Effector memory CD8-positive, alpha-beta T cell (primary cell): ENCODE results near the gene CTIF.

Experiments
- ATAC-seq: fragments of 150-1000 bp; cut with Tn5 transposase; replicated peaks from 2 replicates; pipeline ENCODE4 v1.10.0; 2021; ENCODE audit warnings: mild to moderate bottlenecking, moderate library complexity
- DNase-seq, 3 experiments: peaks; one replicate each; pipeline ENCODE4 v3.0.0; 2021
- H3K27ac Mint-ChIP-seq, 2 donors: one replicate each; pipeline ENCODE4 v1.8.0; 2022; ENCODE audit warnings: mild to moderate bottlenecking in 2 of 2, mixed read lengths in 2 of 2, moderate library complexity in 2 of 2
- H3K27me3 Mint-ChIP-seq, 2 donors: one replicate each; pipeline ENCODE4 v1.8.0; 2022; ENCODE audit warnings: mixed read lengths in 2 of 2
- H3K36me3 Mint-ChIP-seq: one replicate; pipeline ENCODE4 v1.8.0; 2022; ENCODE audit warnings: mild to moderate bottlenecking, moderate library complexity, mixed read lengths; ENCODE audit not compliant: insufficient read depth
- H3K4me1 Mint-ChIP-seq, 2 donors: one replicate each; pipeline ENCODE4 v1.8.0; 2022; ENCODE audit warnings: low read depth in 2 of 2, mixed read lengths in 2 of 2
- H3K4me3 Mint-ChIP-seq, 2 donors: one replicate each; pipeline ENCODE4 v1.8.0; 2022; ENCODE audit warnings: mild to moderate bottlenecking in 2 of 2, mixed read lengths in 2 of 2, moderate library complexity in 2 of 2
- H3K9me3 Mint-ChIP-seq, 2 donors: one replicate each; pipeline ENCODE4 v1.8.0; 2022; ENCODE audit warnings: mixed read lengths in 2 of 2

Gene CTIF

GRCh38 chr18:48673853-48674721, 135.3 kb downstream of the CTIF start:
- H3K27me3 Mint-ChIP-seq, result no peaks in the 10 kb centered on the region
- no peaks in the 10 kb centered on the region for H3K36me3 Mint-ChIP-seq
- ATAC-seq (no peak), DNase-seq (no peak)
- no peak overlapping the region for H3K4me3 Mint-ChIP-seq
- no peak overlapping the region for H3K27ac Mint-ChIP-seq
- peaks cover 0 to 7% of the 10 kb centered on the region in 2 donors for H3K9me3 Mint-ChIP-seq
- H3K4me1 Mint-ChIP-seq, result peaks cover 0 to 2% of the 10 kb centered on the region in 2 donors

GRCh38 chr18:48674758-48675351, 136.0 kb downstream of the CTIF start:
- ATAC-seq, result peak; percentile 6
- Mint-ChIP-seq H3K36me3 (no peaks in the 10 kb centered on the region), H3K4me1 (peaks cover 0 to 2% of the 10 kb centered on the region in 2 donors), H3K27ac (no peak overlapping the region), H3K9me3 (peaks cover 0 to 7% of the 10 kb centered on the region in 2 donors), H3K27me3 (no peaks in the 10 kb centered on the region), H3K4me3 (no peak overlapping the region)
- DNase-seq, result no peak

GRCh38 chr18:48675352-48675761, 136.5 kb downstream of the CTIF start:
- ATAC-seq (peak; percentile 98), DNase-seq (peak; percentile 74 to 82 (median 80))
- peaks cover 0 to 7% of the 10 kb centered on the region in 2 donors for H3K9me3 Mint-ChIP-seq
- H3K27ac Mint-ChIP-seq, result no peak overlapping the region
- no peaks in the 10 kb centered on the region for H3K36me3 Mint-ChIP-seq
- no peaks in the 10 kb centered on the region for H3K27me3 Mint-ChIP-seq
- no peak overlapping the region for H3K4me3 Mint-ChIP-seq
- peaks cover 0 to 2% of the 10 kb centered on the region in 2 donors for H3K4me1 Mint-ChIP-seq

GRCh38 chr18:48675912-48676311, 137.1 kb downstream of the CTIF start:
- no peaks in the 10 kb centered on the region for H3K36me3 Mint-ChIP-seq
- no peaks in the 10 kb centered on the region for H3K27me3 Mint-ChIP-seq
- ATAC-seq (no peak), DNase-seq (no peak)
- H3K9me3 Mint-ChIP-seq, result peaks cover 0 to 7% of the 10 kb centered on the region in 2 donors
- no peak overlapping the region for H3K27ac Mint-ChIP-seq
- H3K4me3 Mint-ChIP-seq, result no peak overlapping the region
- H3K4me1 Mint-ChIP-seq, result peaks cover 0 to 2% of the 10 kb centered on the region in 2 donors

- H3K27ac Mint-ChIP-seq, result no peak overlapping the region
- DNase-seq (no peak), ATAC-seq (no peak)
- H3K27me3 Mint-ChIP-seq, result no peaks in the 10 kb centered on the region
- peaks cover 0 to 2% of the 10 kb centered on the region in 2 donors for H3K4me1 Mint-ChIP-seq
- no peaks in the 10 kb centered on the region for H3K36me3 Mint-ChIP-seq
- no peak overlapping the region for H3K4me3 Mint-ChIP-seq
- H3K9me3 Mint-ChIP-seq, result peaks cover 0 to 4% of the 10 kb centered on the region in 2 donors
Observed at GRCh38 chr18:48676346-48676745, 137.5 kb downstream of the CTIF start.

GRCh38 chr18:48676756-48677368, 138.0 kb downstream of the CTIF start:
- DNase-seq, result peak; percentile 50 to 62 (median 50)
- no peak overlapping the region for H3K27ac Mint-ChIP-seq
- H3K27me3 Mint-ChIP-seq, result no peaks in the 10 kb centered on the region
- H3K36me3 Mint-ChIP-seq, result no peaks in the 10 kb centered on the region
- no peaks in the 10 kb centered on the region for H3K9me3 Mint-ChIP-seq
- peak; percentile 41 for ATAC-seq
- H3K4me3 Mint-ChIP-seq, result no peak overlapping the region
- peaks cover 0 to 2% of the 10 kb centered on the region in 2 donors for H3K4me1 Mint-ChIP-seq

GRCh38 chr18:48678237-48679115, 139.6 kb downstream of the CTIF start:
- Mint-ChIP-seq H3K27ac (no peak overlapping the region), H3K4me1 (peaks cover 0 to 2% of the 10 kb centered on the region in 2 donors), H3K9me3 (no peaks in the 10 kb centered on the region), H3K27me3 (no peaks in the 10 kb centered on the region), H3K36me3 (no peaks in the 10 kb centered on the region), H3K4me3 (no peak overlapping the region)
- ATAC-seq (no peak), DNase-seq (no peak)

- Mint-ChIP-seq H3K27ac (no peak overlapping the region), H3K4me3 (no peak overlapping the region), H3K9me3 (no peaks in the 10 kb centered on the region), H3K27me3 (no peaks in the 10 kb centered on the region), H3K36me3 (no peaks in the 10 kb centered on the region), H3K4me1 (peaks cover 0 to 2% of the 10 kb centered on the region in 2 donors)
- no peak for DNase-seq
- no peak for ATAC-seq
Observed at GRCh38 chr18:48679236-48679635, 140.4 kb downstream of the CTIF start.

- Mint-ChIP-seq H3K4me1 (no peaks in the 10 kb centered on the region), H3K27ac (no peak overlapping the region), H3K4me3 (no peak overlapping the region), H3K36me3 (no peaks in the 10 kb centered on the region), H3K9me3 (no peaks in the 10 kb centered on the region), H3K27me3 (no peaks in the 10 kb centered on the region)
- ATAC-seq (no peak), DNase-seq (no peak)
Observed at GRCh38 chr18:48680339-48681250, 141.8 kb downstream of the CTIF start.

GRCh38 chr18:48682768-48683167, 143.9 kb downstream of the CTIF start:
- no peak overlapping the region for H3K27ac Mint-ChIP-seq
- no peaks in the 10 kb centered on the region for H3K9me3 Mint-ChIP-seq
- H3K4me1 Mint-ChIP-seq, result no peaks in the 10 kb centered on the region
- H3K4me3 Mint-ChIP-seq, result no peak overlapping the region
- H3K36me3 Mint-ChIP-seq, result no peaks in the 10 kb centered on the region
- ATAC-seq (no peak), DNase-seq (no peak)
- H3K27me3 Mint-ChIP-seq, result no peaks in the 10 kb centered on the region

GRCh38 chr18:48683197-48683596, 144.4 kb downstream of the CTIF start:
- H3K36me3 Mint-ChIP-seq, result no peaks in the 10 kb centered on the region
- H3K27me3 Mint-ChIP-seq, result no peaks in the 10 kb centered on the region
- DNase-seq, result no peak
- ATAC-seq, result no peak
- H3K9me3 Mint-ChIP-seq, result no peaks in the 10 kb centered on the region
- no peak overlapping the region for H3K4me3 Mint-ChIP-seq
- H3K27ac Mint-ChIP-seq, result no peak overlapping the region
- H3K4me1 Mint-ChIP-seq, result no peaks in the 10 kb centered on the region

- DNase-seq, result no peak
- Mint-ChIP-seq H3K4me1 (no peaks in the 10 kb centered on the region), H3K27ac (no peak overlapping the region), H3K27me3 (no peaks in the 10 kb centered on the region), H3K36me3 (no peaks in the 10 kb centered on the region), H3K4me3 (no peak overlapping the region), H3K9me3 (no peaks in the 10 kb centered on the region)
- ATAC-seq, result no peak
Observed at GRCh38 chr18:48683661-48684060, 144.8 kb downstream of the CTIF start.
